GM12873 (cell line): ENCODE results near the gene TRERF1.

ENCODE experiments used
- TF ChIP-seq, protein P1 (sequence below): IDR thresholded peaks from 2 replicates; pipeline ENCODE4 v1.5.1; 2012; ENCODE audit warnings: low read depth, mild to moderate bottlenecking, moderate library complexity, low read length, control low read depth; ENCODE audit not compliant: insufficient read depth; ENCODE audit errors: missing control alignments

Gene TRERF1

GRCh38 chr6:42418724-42419123, 33.0 kb downstream of the TRERF1 start:
- TF ChIP-seq, protein P1, sequence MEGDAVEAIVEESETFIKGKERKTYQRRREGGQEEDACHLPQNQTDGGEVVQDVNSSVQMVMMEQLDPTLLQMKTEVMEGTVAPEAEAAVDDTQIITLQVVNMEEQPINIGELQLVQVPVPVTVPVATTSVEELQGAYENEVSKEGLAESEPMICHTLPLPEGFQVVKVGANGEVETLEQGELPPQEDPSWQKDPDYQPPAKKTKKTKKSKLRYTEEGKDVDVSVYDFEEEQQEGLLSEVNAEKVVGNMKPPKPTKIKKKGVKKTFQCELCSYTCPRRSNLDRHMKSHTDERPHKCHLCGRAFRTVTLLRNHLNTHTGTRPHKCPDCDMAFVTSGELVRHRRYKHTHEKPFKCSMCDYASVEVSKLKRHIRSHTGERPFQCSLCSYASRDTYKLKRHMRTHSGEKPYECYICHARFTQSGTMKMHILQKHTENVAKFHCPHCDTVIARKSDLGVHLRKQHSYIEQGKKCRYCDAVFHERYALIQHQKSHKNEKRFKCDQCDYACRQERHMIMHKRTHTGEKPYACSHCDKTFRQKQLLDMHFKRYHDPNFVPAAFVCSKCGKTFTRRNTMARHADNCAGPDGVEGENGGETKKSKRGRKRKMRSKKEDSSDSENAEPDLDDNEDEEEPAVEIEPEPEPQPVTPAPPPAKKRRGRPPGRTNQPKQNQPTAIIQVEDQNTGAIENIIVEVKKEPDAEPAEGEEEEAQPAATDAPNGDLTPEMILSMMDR: no peak

- TF ChIP-seq, protein P1: no peak
These were observed 34.0 kb downstream of the TRERF1 start for GRCh38 chr6:42417641-42418112.

GRCh38 chr6:42411406-42411805, 40.3 kb downstream of the TRERF1 start:
- TF ChIP-seq, protein P1: no peak

GRCh38 chr6:42410861-42411260, 40.9 kb downstream of the TRERF1 start:
- TF ChIP-seq, protein P1: no peak

DNA sequence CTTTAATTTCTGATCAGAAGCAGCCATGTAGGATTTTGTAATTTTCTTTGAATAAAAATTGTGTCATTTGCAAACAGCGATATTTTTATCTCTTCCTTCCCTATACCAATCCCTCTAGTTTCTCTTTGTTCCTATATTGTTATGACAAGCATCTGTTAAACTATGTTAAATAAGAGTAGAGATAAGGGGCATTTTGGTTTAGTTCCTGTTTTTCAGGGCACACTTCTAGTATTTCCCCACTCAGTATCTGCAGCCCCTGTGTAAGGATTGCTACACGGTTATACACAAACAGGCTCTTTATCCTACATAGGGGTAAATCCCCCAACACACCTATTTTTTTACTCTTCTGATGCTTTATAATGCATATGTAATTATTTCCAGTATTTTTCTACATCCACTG, 42.1 kb downstream of the TRERF1 start:
- TF ChIP-seq, protein P1: no peak

- TF ChIP-seq, protein P1: no peak
These were observed 44.3 kb downstream of the TRERF1 start for GRCh38 chr6:42407379-42407778.

DNA sequence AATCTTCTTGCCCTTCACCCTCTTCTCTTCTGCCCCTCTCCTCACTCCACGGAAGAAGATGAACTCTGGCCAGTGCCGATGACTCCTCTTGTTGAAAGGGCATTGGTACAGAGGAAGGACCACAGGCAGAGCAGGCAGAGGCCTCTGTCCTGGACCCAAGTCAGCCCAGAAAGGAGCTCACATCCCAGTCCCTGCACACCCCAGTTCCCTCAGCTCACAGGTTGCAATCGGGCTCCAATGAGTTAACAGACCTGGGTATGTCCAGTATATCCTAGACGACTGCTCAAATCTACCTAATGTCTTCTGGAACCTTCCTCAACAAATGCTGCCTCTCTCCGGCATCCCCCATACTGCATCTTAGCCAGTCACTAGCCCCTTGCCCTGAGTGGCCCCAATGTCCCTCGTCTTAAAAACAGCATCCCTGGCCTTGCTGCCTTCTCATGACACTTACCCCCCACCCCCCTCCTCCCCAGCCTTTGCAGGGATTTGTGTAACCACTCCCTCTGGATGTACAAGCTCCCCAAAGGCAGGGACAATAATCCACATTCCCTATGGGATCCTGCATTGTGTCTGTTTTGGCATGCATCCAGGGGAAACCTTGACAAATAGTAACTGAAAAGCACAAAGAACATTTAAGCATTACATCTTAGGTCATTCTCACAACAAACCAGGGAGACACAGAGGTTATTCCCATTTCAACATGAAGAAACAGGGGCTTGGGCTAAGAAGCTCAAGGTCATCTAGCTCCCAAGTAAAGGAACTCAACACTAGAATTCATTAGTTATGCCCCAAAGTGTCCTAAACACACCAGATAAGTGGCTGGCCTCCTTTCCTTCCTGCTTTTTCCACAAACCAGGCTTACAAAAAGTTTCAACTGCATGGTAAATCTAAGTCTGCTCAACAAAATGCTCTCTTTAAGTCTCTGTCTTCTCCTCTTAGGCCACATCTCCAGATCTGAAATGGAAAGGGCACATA, 45.1 kb downstream of the TRERF1 start:
- TF ChIP-seq, protein P1: no peak
